GM21723 (cell line): Measurements from ENCODE around the gene MRTFA.
"Not testable (repeated sequence)": the region's sequence is repeated elsewhere in the genome, so short reads cannot be mapped to it uniquely, and the experiment has no call there.

Experiments used
- ATAC-seq: cut with Tn5 transposase; IDR thresholded peaks from one replicate; pipeline ENCODE4 v1.9.1; 2021; ENCODE audit warnings: mild to moderate bottlenecking, moderate library complexity; ENCODE audit not compliant: unreplicated experiment

The MRTFA gene

GRCh38 chr22:40598712-40599111, 37.8 kb downstream of the MRTFA start:
- ATAC-seq: not testable (repeated sequence)

- ATAC-seq: no peak
Observed at GRCh38 chr22:40597526-40598430, 38.7 kb downstream of the MRTFA start.

- no peak for ATAC-seq
Observed at GRCh38 chr22:40595497-40596234, 40.9 kb downstream of the MRTFA start.

- ATAC-seq: no peak
Observed at GRCh38 chr22:40594924-40595323, 41.6 kb downstream of the MRTFA start.

- ATAC-seq: no peak
Observed at GRCh38 chr22:40594346-40594745, 42.2 kb downstream of the MRTFA start.

GRCh38 chr22:40593460-40594273, 42.9 kb downstream of the MRTFA start:
- no peak for ATAC-seq

- ATAC-seq: no peak
Observed at GRCh38 chr22:40592352-40593113, 44.0 kb downstream of the MRTFA start.

GRCh38 chr22:40588726-40589125, 47.8 kb downstream of the MRTFA start:
- no peak for ATAC-seq

GRCh38 chr22:40586781-40587180, 49.7 kb downstream of the MRTFA start:
- no peak for ATAC-seq

- ATAC-seq: no peak
Observed at GRCh38 chr22:40585310-40585751, 51.2 kb downstream of the MRTFA start.

- not testable (repeated sequence) for ATAC-seq
Observed at GRCh38 chr22:40584766-40585165, 51.8 kb downstream of the MRTFA start.

- no peak for ATAC-seq
Observed at GRCh38 chr22:40583053-40583741, 53.3 kb downstream of the MRTFA start.

- ATAC-seq: no peak
Observed at GRCh38 chr22:40582063-40582462, 54.5 kb downstream of the MRTFA start.

GRCh38 chr22:40580631-40581030, 55.9 kb downstream of the MRTFA start:
- no peak for ATAC-seq

GRCh38 chr22:40578171-40578570, 58.3 kb downstream of the MRTFA start:
- ATAC-seq: no peak

- ATAC-seq: no peak
Observed at GRCh38 chr22:40572976-40573375, 63.5 kb downstream of the MRTFA start.

- ATAC-seq: no peak
Observed at GRCh38 chr22:40571887-40572286, 64.6 kb downstream of the MRTFA start.

GRCh38 chr22:40567626-40568328, 68.7 kb downstream of the MRTFA start:
- ATAC-seq: no peak

GRCh38 chr22:40567106-40567505, 69.4 kb downstream of the MRTFA start:
- ATAC-seq: no peak
